Colon (tissue), 2 donors: ENCODE results near the gene BUD23.
"Not testable (repeated sequence)": the region's sequence is repeated elsewhere in the genome, so short reads cannot be mapped to it uniquely, and the experiment has no call there.

Experiments used
- FAIRE-seq: peaks from 2 replicates; lab custom pipeline; 2012; peaks lifted over from hg19 to GRCh38; lab: Jason Lieb, UNC
- donor health status: control.
- donor health status: control.

The BUD23 gene

DNA sequence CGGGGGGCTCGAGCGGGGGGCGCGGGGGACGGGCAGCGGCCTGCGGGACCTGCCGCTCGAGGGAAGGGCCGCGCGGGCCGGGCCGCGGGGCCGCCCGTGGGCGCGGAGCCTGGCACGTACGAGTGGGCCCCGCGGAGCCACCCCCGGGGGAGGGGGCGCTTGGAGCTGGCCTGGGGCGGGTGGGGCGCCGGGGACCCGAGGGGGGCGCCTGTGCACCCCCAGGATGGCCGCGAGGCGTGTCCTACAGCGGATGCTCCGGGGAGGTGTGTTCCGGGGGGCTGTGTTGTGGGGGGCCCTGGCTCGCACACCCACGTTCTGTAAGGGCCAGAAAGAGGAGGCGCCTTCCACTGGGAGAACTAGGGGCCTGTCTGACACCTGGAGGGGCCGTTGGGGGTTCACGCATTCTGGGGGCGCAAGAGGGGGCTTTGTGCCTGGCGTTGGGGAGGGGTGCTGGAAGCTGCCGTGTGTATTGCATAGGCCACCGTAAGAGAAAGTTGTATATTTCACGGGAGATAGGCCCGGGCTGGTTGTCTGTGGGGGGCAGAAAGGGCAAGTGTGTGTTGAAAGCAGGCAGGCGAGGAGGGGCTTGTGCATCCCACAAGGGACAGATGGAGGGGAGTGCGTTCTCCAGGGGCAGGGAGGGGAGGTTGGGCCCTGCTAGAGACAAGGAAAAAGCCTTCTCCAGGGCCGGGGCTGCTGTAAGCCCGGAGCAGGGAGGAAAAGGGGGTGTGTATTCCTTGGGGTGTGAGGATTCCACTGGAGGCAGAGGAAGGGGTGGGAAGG is 15.1 kb upstream of the BUD23 start:
- FAIRE-seq: no peak

DNA sequence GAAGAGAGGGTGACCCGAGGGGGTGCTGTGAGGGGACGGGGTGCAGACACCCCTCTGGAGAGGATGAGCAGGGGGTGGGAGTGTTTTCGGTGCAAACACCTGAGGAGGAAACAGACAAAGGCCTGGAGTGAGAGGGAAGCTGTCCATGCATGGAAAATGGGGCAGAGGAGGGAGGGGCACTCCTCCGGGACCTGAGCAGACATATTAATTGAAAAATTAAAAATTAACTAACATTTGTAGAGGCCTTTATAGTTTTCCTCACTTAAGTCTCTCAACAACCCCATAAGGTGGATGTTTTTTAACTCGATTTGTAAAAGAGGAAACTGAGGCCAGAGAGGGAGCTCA is 14.5 kb upstream of the BUD23 start:
- no peak for FAIRE-seq

DNA sequence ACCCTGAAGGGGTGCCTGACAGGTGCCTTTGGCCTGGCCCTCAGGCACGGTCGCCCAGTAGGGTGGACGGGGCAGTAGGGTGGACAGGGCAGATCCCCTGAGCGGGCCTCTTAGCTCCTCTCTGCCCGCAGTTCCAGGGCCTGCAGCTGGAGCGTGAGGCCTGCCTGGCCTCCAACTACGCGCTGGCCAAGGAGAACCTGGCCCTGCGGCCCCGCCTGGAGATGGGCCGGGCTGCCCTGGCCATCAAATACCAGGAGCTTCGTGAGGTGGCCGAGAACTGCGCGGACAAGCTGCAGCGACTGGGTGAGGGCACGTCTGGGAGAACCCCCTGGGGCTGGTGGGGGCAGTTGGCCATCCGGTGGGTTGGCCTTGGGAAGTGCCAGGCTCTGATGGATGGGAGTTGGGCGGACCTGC is 14.1 kb upstream of the BUD23 start:
- FAIRE-seq: no peak

DNA sequence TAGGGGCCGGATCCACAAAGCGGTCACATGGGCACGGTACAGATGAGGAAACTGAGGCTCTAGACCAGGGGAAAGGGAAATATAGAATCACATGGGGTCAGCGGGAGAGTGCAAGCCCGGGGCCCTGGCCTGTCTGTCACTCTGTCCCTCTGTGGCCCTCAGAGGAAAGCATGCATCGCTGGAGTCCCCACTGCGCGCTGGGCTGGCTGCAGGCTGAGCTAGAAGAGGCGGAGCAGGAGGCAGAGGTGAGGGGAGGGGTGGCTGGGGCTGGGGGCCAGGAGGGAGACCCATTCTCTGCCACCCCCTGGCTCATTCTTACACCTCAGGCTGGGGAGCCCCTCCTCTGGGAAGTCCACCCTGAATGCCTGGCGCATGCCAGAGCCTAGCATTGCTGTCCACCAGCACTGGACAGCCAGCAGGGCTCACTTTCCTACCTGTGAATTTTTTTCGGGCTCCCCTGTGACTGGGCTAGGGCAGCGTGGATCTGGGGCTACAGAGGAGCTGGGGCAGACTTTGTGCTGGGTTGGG is 13.5 kb upstream of the BUD23 start:
- FAIRE-seq: no peak

DNA sequence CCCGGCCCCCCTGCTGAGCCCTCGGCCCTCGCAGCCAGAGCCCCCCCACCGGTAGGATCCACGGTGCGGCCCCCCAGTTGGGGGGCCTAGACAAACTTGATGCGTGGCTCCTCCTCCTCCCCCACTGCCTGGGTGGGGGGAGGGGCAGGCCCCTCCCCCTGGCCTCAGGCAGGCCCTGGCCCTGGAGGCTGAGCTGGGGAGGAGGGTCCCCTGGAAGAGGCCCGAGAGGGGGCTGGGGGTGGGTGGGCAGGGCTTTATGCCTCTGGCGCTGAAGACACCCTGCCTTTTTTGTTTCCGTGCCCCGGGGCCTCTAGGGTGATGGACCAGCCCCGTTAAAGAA is 12.1 kb upstream of the BUD23 start:
- no peak for FAIRE-seq

DNA sequence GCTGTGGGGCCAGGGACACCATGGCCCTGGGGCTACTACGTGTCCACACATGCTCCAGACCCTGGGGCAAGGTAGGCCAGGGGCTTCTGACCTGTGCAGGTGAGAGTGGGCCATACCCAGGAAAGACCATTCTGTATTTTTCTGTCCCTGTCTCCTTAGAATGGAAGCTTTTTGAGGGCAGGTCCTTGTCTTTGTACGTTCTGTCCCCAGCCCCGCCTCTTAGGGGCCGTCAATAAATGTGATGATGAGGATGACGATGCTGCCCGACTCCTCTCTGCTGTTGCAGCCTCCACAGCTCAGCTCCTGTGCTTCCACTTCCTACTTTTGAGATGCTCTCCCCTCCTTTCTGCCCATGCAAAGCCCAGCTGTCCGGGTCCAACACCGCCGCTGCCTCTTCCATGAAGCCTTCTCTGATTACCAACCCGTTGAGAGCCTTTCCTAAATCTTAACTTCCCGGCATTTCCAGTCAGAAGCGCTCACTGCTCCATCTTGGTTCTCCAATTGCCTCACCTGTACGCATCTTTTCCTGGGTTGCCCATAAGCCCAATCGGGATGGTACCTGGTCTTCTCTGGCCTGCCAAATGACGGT is 11.4 kb upstream of the BUD23 start:
- no peak for FAIRE-seq

DNA sequence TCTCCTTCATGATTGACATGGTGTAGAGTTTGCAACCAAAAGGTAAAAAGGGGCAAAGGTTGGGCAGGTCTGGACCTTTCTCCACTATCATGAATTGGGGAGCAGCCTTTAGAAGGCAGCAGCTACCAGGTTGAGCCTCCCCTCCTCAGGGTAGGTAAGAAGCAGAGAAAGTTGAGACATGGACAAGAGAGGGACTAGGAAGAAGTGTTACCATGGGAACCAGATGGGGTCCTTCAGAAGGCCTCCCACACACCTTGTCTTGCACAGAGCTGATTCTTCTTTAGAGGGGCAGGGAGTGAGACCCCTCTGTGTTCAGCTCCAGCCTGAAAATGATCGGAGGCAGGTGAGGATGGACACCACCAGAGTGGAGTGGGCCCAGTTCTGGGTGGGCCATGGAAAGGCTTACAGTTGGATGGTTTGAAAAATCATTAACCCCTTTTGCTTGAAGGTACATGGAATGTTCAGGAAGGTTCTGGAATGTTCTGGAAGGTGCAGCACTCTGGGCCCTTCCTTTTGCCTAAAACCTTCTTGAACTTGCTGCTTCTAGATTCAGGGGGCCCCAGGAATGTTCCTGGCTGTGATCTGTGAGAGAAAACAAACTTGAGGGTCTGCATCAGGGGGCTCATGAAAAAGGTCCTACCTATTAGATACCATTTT is 8.8 kb upstream of the BUD23 start:
- no peak for FAIRE-seq

DNA sequence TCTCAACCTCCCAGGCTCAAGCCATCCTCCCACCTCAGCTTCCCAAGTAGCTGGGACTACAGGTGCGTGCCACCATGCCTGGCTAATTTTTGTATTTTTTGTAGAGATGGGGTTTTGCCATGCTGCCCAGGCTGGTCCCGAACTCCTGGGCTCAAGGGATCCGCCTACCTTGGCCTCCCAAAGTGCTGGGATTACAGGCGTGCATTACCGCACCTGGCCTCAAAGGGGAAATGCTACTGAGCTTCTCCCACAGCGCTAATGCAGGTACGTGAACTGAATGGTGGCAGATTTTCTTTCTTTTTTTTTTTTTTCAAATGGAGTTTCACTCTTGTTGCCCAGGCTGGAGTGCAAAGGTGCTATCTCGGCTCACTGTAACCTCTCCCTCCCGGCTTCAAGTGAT is 7.3 kb upstream of the BUD23 start:
- FAIRE-seq: not testable (repeated sequence)

DNA sequence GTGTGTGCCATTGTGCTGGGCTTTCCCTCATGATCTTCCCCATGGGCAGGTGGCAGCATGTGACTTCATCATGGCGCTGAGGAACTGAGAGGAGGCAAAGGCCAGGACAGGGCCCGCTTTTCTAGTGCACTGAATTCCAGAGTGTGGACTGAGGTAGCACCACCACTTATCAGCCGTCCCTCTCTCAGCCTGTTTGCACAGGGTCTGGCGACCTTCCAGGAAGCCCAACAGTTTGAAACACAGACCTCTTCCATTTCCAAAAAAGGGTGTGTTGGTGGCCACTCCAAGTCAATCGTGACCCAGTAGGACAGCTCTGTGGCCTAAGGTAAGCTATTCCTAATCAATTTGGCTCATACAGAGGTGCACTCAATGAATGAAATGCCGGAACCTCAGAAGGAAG is 4.5 kb upstream of the BUD23 start:
- no peak for FAIRE-seq

DNA sequence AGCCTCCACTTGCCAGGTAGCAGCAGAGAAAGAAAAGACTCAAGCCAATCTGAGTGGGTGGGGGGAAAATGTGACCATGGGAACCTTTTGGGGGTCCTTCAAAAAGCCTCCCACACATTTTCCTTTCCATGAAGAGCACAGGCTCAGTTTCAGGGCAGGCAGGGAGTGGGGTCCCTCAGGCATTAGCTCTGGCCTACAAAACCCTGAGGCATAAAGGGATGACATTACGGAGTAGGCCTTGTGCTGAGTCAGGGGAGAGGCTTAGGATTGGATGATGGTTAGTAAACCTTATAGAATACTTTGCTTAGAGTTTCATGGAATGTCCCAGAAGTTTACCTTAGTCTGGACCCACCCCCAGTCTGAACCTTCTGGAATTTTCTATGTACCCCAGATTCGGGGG is 3.7 kb upstream of the BUD23 start:
- no peak for FAIRE-seq

DNA sequence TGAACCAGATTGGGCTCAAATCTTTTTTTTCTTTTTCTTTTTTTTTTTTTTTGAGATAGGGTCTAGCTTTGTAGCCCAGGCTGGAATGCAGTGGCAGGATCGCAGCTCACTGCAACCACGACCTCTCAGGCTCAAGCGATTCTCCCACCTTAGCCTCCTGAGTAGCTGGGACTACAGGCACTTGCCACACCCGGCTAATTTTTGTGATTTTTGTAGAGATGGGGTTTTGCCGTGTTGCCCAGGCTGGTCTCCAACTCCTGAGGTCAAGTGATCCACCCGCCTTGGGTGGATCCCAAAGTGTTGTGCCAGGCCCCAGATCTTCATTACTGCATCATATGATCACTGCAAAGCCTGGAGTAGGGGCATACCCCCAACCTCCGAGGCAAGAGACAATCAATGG is 2.9 kb upstream of the BUD23 start:
- no peak for FAIRE-seq

DNA sequence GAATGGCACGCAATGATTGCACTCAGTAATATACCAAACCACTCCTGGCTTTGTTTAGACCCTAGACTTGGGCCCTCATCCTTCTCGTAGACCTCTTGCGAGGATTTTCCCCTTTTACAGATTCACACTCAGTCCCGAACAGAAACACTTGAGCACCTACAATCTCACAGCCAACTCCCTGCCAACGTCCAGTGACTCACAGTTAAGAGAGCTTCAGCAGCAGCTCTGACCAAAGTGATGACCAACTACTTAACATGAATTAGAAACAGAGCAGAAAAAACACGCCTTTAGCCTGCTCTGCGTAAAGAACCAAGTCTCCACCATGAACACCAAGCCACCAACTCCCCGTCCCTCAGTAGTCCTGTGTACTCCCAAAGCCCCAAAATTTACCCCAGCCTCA is 2.4 kb upstream of the BUD23 start:
- FAIRE-seq: no peak

DNA sequence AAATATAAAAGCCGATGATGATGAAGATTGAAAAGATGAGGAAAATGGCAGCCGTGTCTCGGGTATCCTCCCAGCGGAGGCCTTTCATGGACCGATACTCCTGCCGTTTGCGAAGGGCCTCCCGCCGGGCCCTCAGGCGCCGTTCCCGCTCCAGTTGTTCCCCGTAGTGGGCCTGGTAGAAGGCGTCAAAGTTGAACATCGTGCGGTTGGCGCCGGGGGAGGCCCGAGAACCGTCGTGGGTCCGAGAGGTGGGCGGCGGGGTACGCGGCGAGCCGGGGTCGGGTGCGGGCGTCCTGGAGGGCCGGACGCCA is 697 bp upstream of the BUD23 start:
- FAIRE-seq: no peak

DNA sequence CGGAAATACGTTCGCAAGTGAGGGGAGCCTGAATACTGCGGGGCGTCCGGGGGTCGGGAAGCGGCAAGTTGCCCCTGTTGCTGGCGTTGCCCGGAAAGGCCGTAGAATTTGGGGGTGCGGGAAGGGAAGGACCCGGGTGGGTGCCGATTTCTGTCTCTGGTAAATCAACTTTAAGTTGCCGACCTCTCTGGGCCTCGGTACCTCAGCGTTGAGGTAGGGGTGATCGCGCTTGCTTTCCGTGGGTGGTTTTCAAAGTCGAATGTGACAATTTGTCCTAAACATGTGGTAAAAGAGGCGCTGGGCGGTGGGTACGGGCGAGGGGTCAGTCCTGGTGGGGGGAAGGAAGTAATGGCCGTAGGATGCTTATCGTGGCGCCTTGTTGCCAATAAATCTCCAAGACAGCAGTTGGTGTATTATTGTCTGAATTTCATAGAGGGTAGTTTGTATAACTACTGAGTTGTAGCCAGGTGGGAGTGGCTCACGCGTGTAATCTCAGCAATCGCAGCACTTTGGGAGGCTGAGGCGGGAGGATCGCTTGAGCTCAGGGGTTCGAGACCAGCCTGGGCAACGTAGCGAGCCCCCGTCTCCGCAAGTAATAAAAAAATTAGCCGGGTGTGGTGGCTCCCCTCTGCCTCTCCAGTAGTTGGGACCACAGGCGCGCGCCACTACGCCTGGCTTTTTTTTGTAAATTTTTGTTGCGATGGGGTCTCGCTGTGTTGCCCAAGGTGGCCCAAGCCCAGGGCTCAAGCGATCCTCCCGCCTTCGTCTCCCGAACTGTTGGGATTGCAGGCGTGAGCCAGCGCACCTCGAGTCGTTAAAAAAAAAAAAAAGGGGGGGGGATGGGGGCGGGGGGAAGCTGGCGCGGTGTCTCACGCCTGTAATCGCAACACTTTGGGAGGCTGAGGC is 644 bp downstream of the BUD23 start:
- FAIRE-seq: no peak

DNA sequence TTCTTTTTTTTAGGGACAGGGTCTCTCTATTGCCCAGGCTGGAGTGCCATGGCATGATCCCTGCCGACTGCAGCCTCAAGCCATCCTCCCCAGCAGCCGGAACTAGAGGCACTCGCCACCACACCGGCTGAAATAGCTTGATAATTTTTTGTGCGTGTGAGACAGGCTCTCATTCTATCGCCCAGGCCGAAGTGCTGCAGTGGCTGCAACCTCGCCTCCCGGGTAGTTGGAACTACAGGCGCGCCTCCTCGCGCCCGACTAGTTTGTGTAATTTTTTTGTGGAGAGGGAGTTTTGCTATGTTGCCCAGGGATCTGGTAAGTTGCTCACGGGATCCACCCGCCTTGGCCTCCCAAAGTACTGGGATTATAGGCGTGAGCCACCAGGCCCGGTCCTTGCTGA is 1.9 kb downstream of the BUD23 start:
- FAIRE-seq: no peak

DNA sequence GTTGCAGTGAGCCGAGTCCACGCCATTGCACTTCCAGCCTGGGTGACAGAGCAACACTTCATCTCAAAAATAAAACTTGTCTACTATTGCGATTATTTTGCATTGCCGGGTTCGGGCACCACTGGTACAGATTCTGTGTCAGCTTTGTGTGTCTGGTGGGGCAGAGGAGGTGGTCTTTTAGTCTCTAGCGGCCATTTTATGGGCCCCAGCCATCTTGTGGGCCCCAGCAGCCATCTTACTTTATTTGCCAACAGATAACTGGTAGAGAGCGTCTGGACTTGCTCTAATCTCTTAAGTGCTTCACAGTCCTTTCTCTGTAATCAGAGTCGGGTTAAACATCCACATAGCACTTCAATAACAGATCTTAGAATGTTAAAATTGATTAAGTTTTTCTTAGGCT is 4.9 kb downstream of the BUD23 start:
- FAIRE-seq: no peak

DNA sequence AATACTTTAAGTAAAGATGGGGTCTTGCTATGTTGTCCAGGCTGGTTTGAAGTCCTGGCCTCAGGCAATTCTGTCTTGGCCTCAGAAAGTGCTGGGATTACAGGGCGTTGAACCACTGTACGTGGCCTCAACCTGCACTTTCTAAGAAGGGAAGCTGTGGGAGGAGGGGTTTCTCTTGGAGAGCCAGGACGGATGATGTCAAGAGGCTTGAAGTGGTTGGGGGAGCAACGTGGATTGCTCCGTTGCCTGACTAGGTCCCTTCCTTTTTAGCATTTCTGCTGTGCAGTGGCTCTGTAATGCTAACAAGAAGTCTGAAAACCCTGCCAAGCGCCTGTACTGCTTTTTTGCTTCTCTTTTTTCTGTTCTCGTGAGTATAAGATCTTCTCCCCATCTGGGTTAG is 7.2 kb downstream of the BUD23 start:
- no peak for FAIRE-seq

DNA sequence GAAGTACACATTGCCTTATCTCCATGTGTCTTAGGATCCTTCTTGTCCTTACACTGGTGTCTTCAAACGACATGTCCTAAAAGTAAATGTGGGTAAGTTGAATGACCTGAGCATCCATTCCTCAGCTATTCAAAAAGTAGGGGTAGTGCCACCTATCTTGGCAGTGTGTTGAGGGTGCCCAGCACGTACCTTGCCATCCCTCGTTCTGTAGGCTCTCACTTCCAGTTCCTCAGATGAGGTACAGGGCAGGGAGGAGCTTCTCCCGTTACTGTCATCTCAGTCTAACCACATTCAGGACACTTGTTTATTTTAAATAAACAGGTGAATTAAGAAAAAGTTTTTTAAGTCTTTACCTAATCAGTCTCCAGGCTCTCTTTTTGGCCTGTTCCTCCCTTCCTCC is 13.0 kb downstream of the BUD23 start:
- no peak for FAIRE-seq

DNA sequence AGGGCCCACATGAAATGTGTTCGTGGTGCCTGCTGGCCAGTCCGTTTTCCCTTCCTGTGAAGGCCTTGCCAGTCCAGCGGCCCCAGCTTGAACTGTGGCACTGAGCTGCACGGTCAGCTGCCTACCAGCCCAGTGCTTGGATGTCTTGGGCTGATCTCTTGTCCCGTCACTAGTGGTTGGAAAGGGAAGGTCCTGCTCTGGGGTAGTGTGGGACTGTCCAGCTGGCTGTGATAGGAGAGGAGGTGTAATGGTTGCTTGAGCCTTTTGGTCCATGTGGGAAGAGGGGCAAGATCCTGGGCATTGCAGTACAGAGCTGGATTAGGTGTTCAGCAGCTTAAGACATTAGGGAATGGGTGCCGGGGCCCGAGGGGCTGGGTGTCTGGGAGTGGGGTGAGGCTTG is 15.0 kb downstream of the BUD23 start:
- FAIRE-seq: no peak

DNA sequence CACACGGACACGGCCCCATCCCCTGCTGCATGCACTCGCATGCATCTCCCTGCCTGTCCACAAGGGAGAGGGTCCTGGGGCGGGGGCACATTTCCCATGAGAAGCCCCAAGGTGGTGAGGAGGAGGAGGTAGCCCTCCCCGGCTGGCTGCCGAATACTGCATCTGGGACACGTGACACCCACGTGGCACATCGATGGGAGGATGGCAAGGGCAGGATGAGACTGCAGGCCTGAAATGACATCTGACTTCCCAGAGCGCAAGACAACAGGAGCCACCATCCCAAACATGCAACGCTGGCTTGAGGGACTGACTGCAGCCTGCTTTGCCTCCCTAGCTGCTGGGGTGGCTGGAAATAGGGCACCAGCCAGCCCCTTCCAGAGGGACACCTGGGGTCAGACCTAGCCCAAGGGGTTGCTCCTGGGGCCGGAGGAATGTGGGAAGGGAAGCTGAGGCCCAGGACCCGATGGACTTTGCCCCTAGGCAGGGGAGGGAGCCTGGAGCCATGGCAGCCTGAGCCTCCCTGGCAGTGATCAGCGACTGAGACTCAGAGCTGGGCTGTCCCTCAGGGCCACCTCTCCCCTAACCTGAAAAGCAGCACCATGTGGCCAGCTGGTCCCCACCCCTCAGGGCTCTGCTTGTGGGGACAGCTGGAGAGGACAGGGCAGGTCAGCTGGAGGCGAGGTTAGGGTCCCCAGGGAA is 16.1 kb downstream of the BUD23 start:
- FAIRE-seq: no peak

DNA sequence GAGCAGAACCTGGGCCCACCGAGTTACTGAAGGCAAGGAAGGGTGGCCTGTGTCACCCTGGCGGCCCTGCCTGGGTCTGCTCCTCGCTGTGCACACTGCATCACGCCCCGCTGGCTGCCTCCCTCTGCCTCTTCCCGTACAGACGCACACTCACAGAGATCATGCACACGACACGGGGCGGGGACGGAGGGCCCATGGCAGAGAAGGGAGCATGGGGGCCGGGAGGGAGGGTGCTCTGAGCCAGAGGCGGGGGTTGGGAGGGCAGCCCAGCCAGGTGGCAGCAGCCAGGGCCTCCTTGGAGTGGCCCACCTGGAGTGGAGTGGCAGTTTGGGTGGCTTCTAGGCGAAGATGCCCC is 16.6 kb downstream of the BUD23 start:
- FAIRE-seq: no peak

DNA sequence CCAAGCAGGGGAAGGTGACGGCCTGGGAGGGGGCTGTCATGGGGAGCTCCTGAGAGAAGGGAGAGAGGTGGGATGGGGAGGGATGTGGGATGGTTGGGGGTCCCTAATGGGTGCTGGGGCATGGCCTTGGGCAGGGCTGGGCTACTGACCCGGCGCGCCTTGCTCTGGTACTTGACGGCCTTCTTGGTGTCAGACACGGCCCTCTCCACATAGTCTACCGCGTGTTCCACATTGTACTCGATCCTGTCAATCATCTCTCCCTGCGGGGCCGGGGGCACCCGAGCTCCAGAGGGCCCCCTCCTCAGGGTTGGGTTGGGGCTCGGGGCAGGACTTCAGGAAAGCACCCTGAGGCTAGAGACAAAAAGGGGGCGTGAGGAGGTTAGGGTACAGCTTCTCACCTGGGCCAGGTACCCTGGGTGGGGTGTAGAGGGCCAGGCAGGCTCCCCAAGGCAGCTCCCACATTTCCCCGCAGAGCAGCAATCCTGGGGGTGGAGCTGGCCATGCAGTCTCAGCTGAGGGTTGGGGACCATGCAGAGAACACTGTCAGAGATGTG is 17.3 kb downstream of the BUD23 start:
- FAIRE-seq: no peak
